Mesendoderm (in vitro differentiated cells): ENCODE measurements around the gene CXCL12.

Experiments
- DNase-seq: peaks from one replicate; pipeline ENCODE4 v3.0.0; 2013
- H2AK5ac ChIP-seq: 2 replicates; pipeline ENCODE4 v1.6.1; 2013; ENCODE audit warnings: low read length, inconsistent platforms
- H2BK120ac ChIP-seq: 2 replicates; pipeline ENCODE4 v1.6.1; 2013; ENCODE audit warnings: low read depth, mild to moderate bottlenecking, low read length, moderate library complexity, mixed read lengths
- H2BK15ac ChIP-seq: replicated peaks from 2 replicates; pipeline ENCODE4 v1.6.1; 2013; ENCODE audit warnings: low read depth, mild to moderate bottlenecking, moderate library complexity
- H2BK5ac ChIP-seq: 2 replicates; pipeline ENCODE4 v1.6.1; 2013; ENCODE audit warnings: low read length, inconsistent platforms
- H3K18ac ChIP-seq: 2 replicates; pipeline ENCODE4 v1.6.1; 2013; ENCODE audit warnings: mild to moderate bottlenecking, low read length, mixed read lengths
- H3K23ac ChIP-seq: one replicate; pipeline ENCODE4 v1.6.1; 2013; ENCODE audit warnings: low read length
- H3K27ac ChIP-seq: 2 replicates; pipeline ENCODE4 v1.5.1; 2013; ENCODE audit warnings: low read depth, mild to moderate bottlenecking, inconsistent platforms, low read length, moderate library complexity
- H3K27me3 ChIP-seq: 2 replicates; pipeline ENCODE4 v1.6.1; 2013; ENCODE audit warnings: low read length, control low read depth, mild to moderate bottlenecking, inconsistent platforms; ENCODE audit not compliant: insufficient read depth, poor library complexity
- H3K36me3 ChIP-seq: 2 replicates; pipeline ENCODE4 v1.6.1; 2013; ENCODE audit warnings: low read length, inconsistent platforms; ENCODE audit not compliant: control insufficient read depth, insufficient read depth
- H3K4ac ChIP-seq: one replicate; pipeline ENCODE4 v1.6.1; 2013; ENCODE audit warnings: low read depth, mild to moderate bottlenecking, low read length, moderate library complexity
- H3K4me1 ChIP-seq: 2 replicates; pipeline ENCODE4 v1.6.1; 2013; ENCODE audit warnings: low read depth, low read length, inconsistent platforms; ENCODE audit not compliant: control insufficient read depth
- H3K4me2 ChIP-seq: 2 replicates; pipeline ENCODE4 v1.6.1; 2013; ENCODE audit warnings: low read length
- H3K4me3 ChIP-seq: 2 replicates; pipeline ENCODE4 v1.5.1; 2013; ENCODE audit warnings: mild to moderate bottlenecking, low read length
- H3K56ac ChIP-seq: one replicate; pipeline ENCODE4 v1.6.1; 2013; ENCODE audit warnings: low read length
- H3K79me1 ChIP-seq: 2 replicates; pipeline ENCODE4 v1.6.1; 2013; ENCODE audit warnings: low read length, inconsistent platforms
- H3K79me2 ChIP-seq: 2 replicates; pipeline ENCODE4 v1.6.1; 2013; ENCODE audit warnings: mild to moderate bottlenecking, low read length; ENCODE audit not compliant: control insufficient read depth, insufficient read depth
- H3K9ac ChIP-seq: 2 replicates; pipeline ENCODE4 v1.6.1; 2013; ENCODE audit warnings: low read length, inconsistent platforms
- H4K5ac ChIP-seq: one replicate; pipeline ENCODE4 v1.6.1; 2013; ENCODE audit warnings: low read length
- H4K8ac ChIP-seq: one replicate; pipeline ENCODE4 v1.6.1; 2013; ENCODE audit warnings: low read depth, mild to moderate bottlenecking, control low read depth, low read length, moderate library complexity
- WGBS: extraction: QIAGEN DNeasy Blood & Tissue Kit; methylation state at CpG from one replicate; pipeline ENCODE4 v1.1.7; 2013; ENCODE audit warnings: low lambda C conversion rate, missing lambda C conversion rate; ENCODE audit not compliant: insufficient coverage; ENCODE audit errors: extremely low coverage; 5-methylcytosine and 5-hydroxymethylcytosine counted together

The CXCL12 gene

DNA sequence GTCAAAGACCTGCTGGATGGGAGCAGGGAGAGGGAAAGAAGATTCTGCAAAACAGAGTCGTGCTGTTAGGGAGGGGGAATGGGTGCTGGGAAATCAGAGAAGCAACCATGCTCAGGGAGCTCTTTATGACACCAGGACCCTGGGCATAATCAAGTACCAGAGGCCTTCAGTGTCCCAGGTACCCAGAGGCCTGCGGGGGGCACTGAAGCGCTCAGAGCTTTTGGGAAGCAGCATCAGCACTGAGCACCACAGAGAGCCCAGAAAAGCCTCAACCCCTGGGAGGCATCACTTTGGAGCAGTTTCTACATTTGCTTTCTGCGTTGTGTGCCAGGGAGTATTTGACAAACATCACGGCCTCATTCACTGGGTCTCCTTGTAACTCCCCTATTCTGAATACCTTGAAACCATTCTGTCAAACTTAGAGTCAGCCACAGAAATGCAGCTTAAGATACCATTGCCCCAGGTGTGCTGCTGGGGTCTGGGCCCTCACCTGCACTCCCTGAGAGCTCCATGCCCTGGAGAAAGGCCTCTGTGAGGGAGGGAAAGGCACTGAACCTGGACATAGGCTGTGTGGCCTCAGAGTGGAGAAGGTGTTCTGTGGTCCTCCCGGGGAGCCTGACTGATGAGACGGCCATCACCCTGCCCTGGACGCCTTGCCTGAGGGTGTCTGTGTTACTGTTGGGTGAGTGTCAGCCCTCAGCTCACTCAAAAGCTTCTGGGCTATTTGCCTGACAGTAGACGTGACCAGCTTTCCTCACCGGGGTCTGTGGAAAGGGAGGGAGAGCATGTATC is 37.1 kb downstream of the CXCL12 start:
- no peak overlapping the region for H3K23ac ChIP-seq
- no peak overlapping the region for H3K9ac ChIP-seq
- H3K56ac ChIP-seq = no peak overlapping the region
- no peak overlapping the region for H3K4ac ChIP-seq
- WGBS = no CpG with 5 or more reads among the region's 10 CpGs
- H3K79me1 ChIP-seq = no peaks in the 10 kb centered on the region
- H3K27me3 ChIP-seq = no peaks in the 10 kb centered on the region
- H4K8ac ChIP-seq = no peak overlapping the region
- H3K27ac ChIP-seq = no peak overlapping the region
- DNase-seq = peak; percentile 32
- no peaks in the 10 kb centered on the region for H3K79me2 ChIP-seq
- no peak overlapping the region for H3K18ac ChIP-seq
- H3K4me1 ChIP-seq = peaks cover 8% of the 10 kb centered on the region
- no peak overlapping the region for H3K4me2 ChIP-seq
- H2BK5ac ChIP-seq = no peak overlapping the region
- no peak overlapping the region for H2BK15ac ChIP-seq
- H3K4me3 ChIP-seq = no peak overlapping the region
- H3K36me3 ChIP-seq = no peaks in the 10 kb centered on the region
- H2BK120ac ChIP-seq = no peak overlapping the region
- no peak overlapping the region for H2AK5ac ChIP-seq
- no peak overlapping the region for H4K5ac ChIP-seq

DNA sequence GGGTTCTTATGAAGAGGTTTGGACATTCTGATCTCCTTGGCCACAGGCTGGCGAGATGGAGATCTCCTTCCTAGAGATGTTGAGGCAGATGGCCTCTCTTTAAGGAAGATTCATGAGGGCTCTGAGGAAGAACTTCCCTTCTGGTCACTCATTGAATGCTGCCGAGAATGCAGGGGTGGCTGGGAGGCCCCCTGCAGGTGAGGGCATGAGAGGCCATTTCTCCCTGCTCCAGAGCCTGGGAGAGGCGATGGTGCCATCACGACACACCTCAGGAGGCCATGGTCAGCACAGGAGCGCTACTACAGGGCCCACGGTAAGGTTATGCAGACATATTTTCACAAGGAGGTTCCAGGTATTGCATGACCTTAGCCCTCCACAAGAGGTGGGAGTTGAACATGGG is 40.2 kb downstream of the CXCL12 start:
- Histone ChIP-seq H3K56ac (no peak overlapping the region), H3K36me3 (no peaks in the 10 kb centered on the region), H3K79me2 (no peaks in the 10 kb centered on the region), H3K4ac (no peak overlapping the region), H3K4me3 (no peak overlapping the region), H2BK5ac (no peak overlapping the region), H2BK120ac (no peak overlapping the region), H3K79me1 (no peaks in the 10 kb centered on the region), H2BK15ac (no peak overlapping the region), H2AK5ac (no peak overlapping the region), H3K27ac (no peak overlapping the region), H3K27me3 (no peaks in the 10 kb centered on the region), H3K18ac (no peak overlapping the region), H3K4me2 (no peak overlapping the region), H3K23ac (no peak overlapping the region), H4K8ac (no peak overlapping the region), H4K5ac (no peak overlapping the region), H3K9ac (no peak overlapping the region), H3K4me1 (no peaks in the 10 kb centered on the region)
- DNase-seq = peak; percentile 16
- WGBS = no CpG with 5 or more reads among the region's 6 CpGs

GRCh38 chr10:44343843-44344242 is 41.1 kb downstream of the CXCL12 start:
- no peak overlapping the region for H3K4me3 ChIP-seq
- H3K36me3 ChIP-seq = no peaks in the 10 kb centered on the region
- H2AK5ac ChIP-seq = no peak overlapping the region
- WGBS = no CpG with 5 or more reads among the region's 3 CpGs
- H3K4ac ChIP-seq = no peak overlapping the region
- no peak overlapping the region for H3K9ac ChIP-seq
- no peak overlapping the region for H2BK15ac ChIP-seq
- H3K27ac ChIP-seq = no peak overlapping the region
- H3K4me2 ChIP-seq = no peak overlapping the region
- H3K79me2 ChIP-seq = no peaks in the 10 kb centered on the region
- no peak overlapping the region for H3K56ac ChIP-seq
- no peaks in the 10 kb centered on the region for H3K79me1 ChIP-seq
- no peaks in the 10 kb centered on the region for H3K4me1 ChIP-seq
- no peaks in the 10 kb centered on the region for H3K27me3 ChIP-seq
- H2BK5ac ChIP-seq = no peak overlapping the region
- H3K18ac ChIP-seq = no peak overlapping the region
- no peak overlapping the region for H4K8ac ChIP-seq
- no peak overlapping the region for H4K5ac ChIP-seq
- H2BK120ac ChIP-seq = no peak overlapping the region
- DNase-seq = peak; percentile 30
- H3K23ac ChIP-seq = no peak overlapping the region

GRCh38 chr10:44341886-44342285 is 43.0 kb downstream of the CXCL12 start:
- no peak for DNase-seq
- H4K8ac ChIP-seq = no peak overlapping the region
- WGBS = no CpG with 5 or more reads among the region's 3 CpGs
- no peaks in the 10 kb centered on the region for H3K27me3 ChIP-seq
- H3K18ac ChIP-seq = no peak overlapping the region
- no peak overlapping the region for H2BK15ac ChIP-seq
- no peak overlapping the region for H3K4me3 ChIP-seq
- no peak overlapping the region for H3K56ac ChIP-seq
- H3K4me1 ChIP-seq = no peaks in the 10 kb centered on the region
- H3K79me1 ChIP-seq = no peaks in the 10 kb centered on the region
- no peak overlapping the region for H4K5ac ChIP-seq
- no peak overlapping the region for H2AK5ac ChIP-seq
- H3K23ac ChIP-seq = peak overlapping the region; percentile 19
- no peak overlapping the region for H3K9ac ChIP-seq
- H3K27ac ChIP-seq = no peak overlapping the region
- H3K4ac ChIP-seq = no peak overlapping the region
- no peak overlapping the region for H2BK120ac ChIP-seq
- H3K4me2 ChIP-seq = no peak overlapping the region
- H3K79me2 ChIP-seq = no peaks in the 10 kb centered on the region
- no peaks in the 10 kb centered on the region for H3K36me3 ChIP-seq
- no peak overlapping the region for H2BK5ac ChIP-seq

DNA sequence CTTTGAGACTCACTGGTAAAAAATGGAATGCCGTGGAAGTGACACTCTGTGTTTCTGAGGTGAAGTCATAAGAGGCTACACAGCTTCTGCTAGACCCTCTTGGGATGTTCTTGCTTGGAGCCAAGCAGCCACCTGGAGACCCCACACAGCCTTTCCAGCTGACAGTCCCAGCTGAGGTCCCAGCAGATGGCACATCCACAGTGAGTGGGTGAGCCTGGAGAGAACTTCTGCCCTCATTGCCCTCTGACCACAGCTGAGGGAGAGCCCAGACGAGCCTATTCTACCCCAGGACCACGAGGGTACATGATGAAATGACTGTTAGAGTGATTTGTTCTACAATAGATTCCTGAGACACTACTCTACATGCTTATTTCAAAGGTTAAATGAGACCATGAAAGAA is 44.3 kb downstream of the CXCL12 start:
- Histone ChIP-seq H4K5ac (no peak overlapping the region), H4K8ac (no peak overlapping the region), H3K27me3 (no peaks in the 10 kb centered on the region), H3K4me1 (no peaks in the 10 kb centered on the region), H2BK15ac (no peak overlapping the region), H3K23ac (no peak overlapping the region), H3K27ac (no peak overlapping the region), H2AK5ac (no peak overlapping the region), H3K56ac (no peak overlapping the region), H3K4me2 (no peak overlapping the region), H3K79me2 (no peaks in the 10 kb centered on the region), H2BK5ac (no peak overlapping the region), H3K4me3 (no peak overlapping the region), H3K9ac (no peak overlapping the region), H2BK120ac (no peak overlapping the region), H3K79me1 (no peaks in the 10 kb centered on the region), H3K18ac (no peak overlapping the region), H3K36me3 (no peaks in the 10 kb centered on the region), H3K4ac (no peak overlapping the region)
- no CpG with 5 or more reads among the region's 3 CpGs for WGBS
- no peak for DNase-seq

GRCh38 chr10:44339218-44339617 is 45.7 kb downstream of the CXCL12 start:
- no peak overlapping the region for H3K18ac ChIP-seq
- no peak overlapping the region for H2AK5ac ChIP-seq
- no peaks in the 10 kb centered on the region for H3K4me1 ChIP-seq
- no peak overlapping the region for H2BK15ac ChIP-seq
- H3K27me3 ChIP-seq = no peaks in the 10 kb centered on the region
- no peak overlapping the region for H3K56ac ChIP-seq
- peak; percentile 53 for DNase-seq
- H3K9ac ChIP-seq = no peak overlapping the region
- H3K36me3 ChIP-seq = no peaks in the 10 kb centered on the region
- H3K79me1 ChIP-seq = no peaks in the 10 kb centered on the region
- H4K5ac ChIP-seq = no peak overlapping the region
- no peak overlapping the region for H3K4ac ChIP-seq
- H3K23ac ChIP-seq = no peak overlapping the region
- no peak overlapping the region for H4K8ac ChIP-seq
- H3K79me2 ChIP-seq = no peaks in the 10 kb centered on the region
- no peak overlapping the region for H2BK120ac ChIP-seq
- no peak overlapping the region for H2BK5ac ChIP-seq
- WGBS = no CpG with 5 or more reads among the region's 3 CpGs
- H3K4me2 ChIP-seq = no peak overlapping the region
- no peak overlapping the region for H3K4me3 ChIP-seq
- H3K27ac ChIP-seq = no peak overlapping the region
